Measurements from ENCODE around the gene P2RY13. TPM values are rescaled to one million over a fixed set of nuclear protein-coding genes. Genes with fewer than 3 reads are reported as not detected.
A peak's percentile ranks its signal among the peaks of the same experiment; 100 is the strongest.

Gene P2RY13
- total RNA-seq, 1 experiment from 2014 or later: not detected

DNA sequence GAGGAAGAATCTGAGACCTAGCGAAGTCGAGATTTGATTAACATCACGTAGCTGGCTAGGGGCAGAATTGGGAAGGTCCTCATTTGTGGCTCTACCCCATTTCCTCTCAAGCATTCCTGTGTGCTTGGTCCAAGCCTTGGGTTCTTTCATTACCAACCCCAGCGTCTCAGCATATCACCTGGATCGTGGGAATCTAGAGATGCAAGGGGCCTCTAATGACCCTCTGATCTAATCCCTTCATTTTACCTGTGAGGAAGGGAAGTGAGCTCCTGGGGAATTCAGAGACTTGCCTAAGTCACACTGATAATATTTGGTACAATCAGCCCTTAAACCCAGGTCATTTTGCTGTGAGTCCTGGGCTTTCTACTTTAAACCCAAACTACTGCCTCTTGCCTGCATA is 14.8 kb downstream of the P2RY13 start:
- Histone ChIP-seq H4K5ac (ENCODE audit: insufficient read length, low read depth, low read length) (no peak overlapping the region), H3K23ac (ENCODE audit: insufficient read length, low read depth, low read length) (no peak overlapping the region), H3K4me1 (ENCODE audit: insufficient read depth, low read length) (no peaks in the 10 kb centered on the region; the same call in 1 of the 2 replicates), H4K8ac (replicated peaks; ENCODE audit: insufficient read length, low read depth, low read length) (no peak overlapping the region), H2BK5ac (ENCODE audit: insufficient read length, low read length) (no peak overlapping the region), H2BK15ac (ENCODE audit: low read depth, low read length) (no peak overlapping the region), H3K27me3 (ENCODE audit: insufficient read depth, low read length) (no peaks in the 10 kb centered on the region), H4K91ac (ENCODE audit: insufficient read length, low read depth, low read length) (no peak overlapping the region), H3K14ac (ENCODE audit: insufficient read depth, low read length) (no peak overlapping the region), H2BK120ac (ENCODE audit: low read depth, low read length, poor library complexity, severe bottlenecking) (no peak overlapping the region), H2AK5ac (ENCODE audit: insufficient read length, low read length) (no peak overlapping the region), H3K4me2 (ENCODE audit: insufficient read depth, insufficient read length, low read length) (no peak overlapping the region), H3K79me2 (ENCODE audit: insufficient read depth, low read length) (no peaks in the 10 kb centered on the region), H3K4ac (ENCODE audit: low read depth, low read length) (no peak overlapping the region), H2BK20ac (ENCODE audit: low read depth, low read length, poor library complexity, severe bottlenecking) (no peak overlapping the region), H3K27ac (ENCODE audit: insufficient read length, low read depth, low read length) (no peak overlapping the region), H3K9ac (ENCODE audit: extremely low read depth, insufficient read length, low read length) (no peak overlapping the region), H3K23me2 (ENCODE audit: insufficient read length, low read depth, low read length, poor library complexity, severe bottlenecking) (no peaks in the 10 kb centered on the region), H3K79me1 (ENCODE audit: insufficient read depth, low read depth, low read length, poor library complexity, severe bottlenecking) (no peaks in the 10 kb centered on the region), H2AFZ (ENCODE audit: low read length) (no peak overlapping the region), H3K56ac (ENCODE audit: insufficient read length, low read depth, low read length) (no peak overlapping the region), H4K20me1 (ENCODE audit: control insufficient read depth, insufficient read depth, insufficient read length) (no peaks in the 10 kb centered on the region), H3K9me3 (ENCODE audit: control insufficient read depth, low read depth, low read length) (no peaks in the 10 kb centered on the region), H3K18ac (ENCODE audit: insufficient read length, low read depth, low read length) (no peak overlapping the region), H2BK12ac (ENCODE audit: insufficient read length, low read depth, low read length) (no peak overlapping the region), H3T11ph (ENCODE audit: low read length) (no peak overlapping the region)
- Mint-ChIP-seq H3K9me3 (no peaks in the 10 kb centered on the region), H3K27ac (peak overlapping the region in 2 of 3 experiments; percentile 32 to 48; a peak in 4 of 7 replicates), H3K36me3 (ENCODE audit: insufficient read depth in 1 of 3, low read depth in 3 of 3) (no peaks in the 10 kb centered on the region), H3K4me1 (peaks cover 42 to 43% of the 10 kb centered on the region in 2 experiments), H3K27me3 (ENCODE audit: low read depth) (no peaks in the 10 kb centered on the region), H3K4me3 (no peak overlapping the region)
- no CpG with 5 or more reads among the region's 5 CpGs for WGBS (ENCODE audit: extremely low coverage, insufficient read length, low lambda C conversion rate)
- DNase-seq: no peak
- TF ChIP-seq, protein P1, sequence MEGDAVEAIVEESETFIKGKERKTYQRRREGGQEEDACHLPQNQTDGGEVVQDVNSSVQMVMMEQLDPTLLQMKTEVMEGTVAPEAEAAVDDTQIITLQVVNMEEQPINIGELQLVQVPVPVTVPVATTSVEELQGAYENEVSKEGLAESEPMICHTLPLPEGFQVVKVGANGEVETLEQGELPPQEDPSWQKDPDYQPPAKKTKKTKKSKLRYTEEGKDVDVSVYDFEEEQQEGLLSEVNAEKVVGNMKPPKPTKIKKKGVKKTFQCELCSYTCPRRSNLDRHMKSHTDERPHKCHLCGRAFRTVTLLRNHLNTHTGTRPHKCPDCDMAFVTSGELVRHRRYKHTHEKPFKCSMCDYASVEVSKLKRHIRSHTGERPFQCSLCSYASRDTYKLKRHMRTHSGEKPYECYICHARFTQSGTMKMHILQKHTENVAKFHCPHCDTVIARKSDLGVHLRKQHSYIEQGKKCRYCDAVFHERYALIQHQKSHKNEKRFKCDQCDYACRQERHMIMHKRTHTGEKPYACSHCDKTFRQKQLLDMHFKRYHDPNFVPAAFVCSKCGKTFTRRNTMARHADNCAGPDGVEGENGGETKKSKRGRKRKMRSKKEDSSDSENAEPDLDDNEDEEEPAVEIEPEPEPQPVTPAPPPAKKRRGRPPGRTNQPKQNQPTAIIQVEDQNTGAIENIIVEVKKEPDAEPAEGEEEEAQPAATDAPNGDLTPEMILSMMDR (conservative IDR thresholded peaks at IDR 0.05): no peak
